NCI-H1105 treated with DMSO at 0.1 percent for 48 hours (cell line): Measurements from ENCODE around the gene EPS8L2.
"Not testable (repeated sequence)": the region's sequence is repeated elsewhere in the genome, so short reads cannot be mapped to it uniquely, and the experiment has no call there.

Source experiments
- DNase-seq: peaks from one replicate; lab custom pipeline; 2025; lab: John Stamatoyannopoulos, UW

EPS8L2 gene

GRCh38 chr11:690244-690643, 15.8 kb upstream of the EPS8L2 start:
- DNase-seq = not testable (repeated sequence)

GRCh38 chr11:690738-691633, 15.0 kb upstream of the EPS8L2 start:
- DNase-seq = no peak

GRCh38 chr11:691710-692590, 14.1 kb upstream of the EPS8L2 start:
- DNase-seq = no peak

- no peak for DNase-seq
These were observed 13.1 kb upstream of the EPS8L2 start for GRCh38 chr11:692824-693414.

GRCh38 chr11:693415-693831, 12.6 kb upstream of the EPS8L2 start:
- peak; percentile 3 for DNase-seq

GRCh38 chr11:693887-694562, 12.0 kb upstream of the EPS8L2 start:
- peak; percentile 80 for DNase-seq

GRCh38 chr11:694563-695287, 11.3 kb upstream of the EPS8L2 start, which contains the start of gene DEAF1:
Gene DEAF1 (minus strand): TSS chr11:695222. CDS start chr11:695047, 175 bp downstream.
- peak; percentile 97 for DNase-seq

GRCh38 chr11:695288-695537, 10.8 kb upstream of the EPS8L2 start:
- no peak for DNase-seq

- DNase-seq = peak; percentile 95
These were observed 10.3 kb upstream of the EPS8L2 start, which contains the start of gene TMEM80 for GRCh38 chr11:695538-696248. Gene TMEM80 (plus strand): TSS chr11:695816. CDS start chr11:695828, 12 bp downstream.

GRCh38 chr11:696955-697491, 9.0 kb upstream of the EPS8L2 start:
- DNase-seq = no peak

GRCh38 chr11:697811-698311, 8.2 kb upstream of the EPS8L2 start:
- DNase-seq = no peak

GRCh38 chr11:698493-699115, 7.4 kb upstream of the EPS8L2 start:
- no peak for DNase-seq

- DNase-seq = no peak
These were observed 6.9 kb upstream of the EPS8L2 start for GRCh38 chr11:699116-699508.

GRCh38 chr11:699753-700152, 6.3 kb upstream of the EPS8L2 start:
- DNase-seq = no peak

- no peak for DNase-seq
These were observed 4.1 kb upstream of the EPS8L2 start for GRCh38 chr11:701741-702461.

- no peak for DNase-seq
These were observed 3.3 kb upstream of the EPS8L2 start for GRCh38 chr11:702462-703461.

- no peak for DNase-seq
These were observed 2.5 kb upstream of the EPS8L2 start for GRCh38 chr11:703506-703905.

GRCh38 chr11:704228-704674, 1.8 kb upstream of the EPS8L2 start:
- DNase-seq = no peak
